Measurements from ENCODE around the gene KRTAP1-5.
"Not testable (repeated sequence)": the region's sequence is repeated elsewhere in the genome, so short reads cannot be mapped to it uniquely, and the experiment has no call there.

Gene KRTAP1-5

DNA sequence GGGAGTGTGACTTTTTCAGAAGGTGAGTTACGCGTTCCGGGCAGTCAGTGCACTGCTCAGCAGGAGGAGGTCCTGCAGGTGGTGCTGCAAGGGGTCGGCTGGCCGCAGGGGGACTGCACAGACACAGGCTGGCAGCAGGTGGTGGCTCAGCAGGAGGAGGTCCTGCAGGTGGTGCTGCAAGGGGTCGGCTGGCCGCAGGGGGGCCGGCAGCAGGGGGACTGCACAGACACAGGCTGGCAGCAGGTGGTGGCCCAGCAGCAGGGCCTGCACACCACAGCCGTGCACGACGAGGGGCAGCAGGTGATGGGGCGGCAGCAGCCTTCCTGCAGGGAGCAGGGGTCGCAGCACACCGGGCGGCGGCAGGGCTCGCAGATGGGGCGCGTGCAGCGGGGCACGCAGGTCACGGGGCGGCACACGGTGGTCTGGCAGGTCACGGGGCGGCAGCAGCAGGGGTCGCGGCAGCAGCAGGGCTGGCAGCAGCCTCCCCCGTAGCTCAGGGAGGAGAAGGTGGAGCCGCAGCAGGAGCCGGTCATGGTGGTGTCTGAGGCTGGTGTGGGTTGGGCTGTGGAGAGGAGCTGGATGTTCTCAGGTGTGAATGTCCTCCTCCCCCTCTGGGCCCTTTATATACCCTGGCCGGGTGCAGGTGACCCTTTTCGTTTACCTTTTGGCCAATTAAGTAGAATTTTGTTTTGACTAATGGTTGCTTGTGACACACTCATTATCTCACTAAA, 19.9 kb upstream of the KRTAP1-5 start, which contains the start of gene KRTAP2-1:
Gene KRTAP2-1, minus strand, starts transcription at position 582 of the 731 bp plus-strand sequence. Its CDS starts 49 bp downstream, at position 533.
- not testable (repeated sequence) for DNase-seq

DNA sequence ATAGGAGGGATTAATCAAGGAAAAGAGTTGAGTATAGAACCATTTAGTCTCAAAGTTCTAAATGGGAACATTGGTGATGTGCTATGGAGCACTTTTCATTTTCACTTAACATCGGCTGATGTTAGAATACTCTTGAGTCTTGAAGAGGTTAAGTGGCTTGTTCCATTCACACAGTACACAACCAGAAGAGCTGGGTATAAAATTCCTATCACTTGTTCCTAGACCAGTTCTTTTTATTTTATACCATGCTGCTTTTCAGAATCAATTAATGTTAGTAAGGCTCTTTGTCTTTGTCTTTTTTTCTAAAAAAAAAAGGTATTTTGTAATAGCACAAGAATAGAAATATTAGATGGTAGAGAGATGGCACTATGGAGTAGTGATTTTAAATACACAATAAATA, 15.9 kb upstream of the KRTAP1-5 start:
- no peak for DNase-seq

DNA sequence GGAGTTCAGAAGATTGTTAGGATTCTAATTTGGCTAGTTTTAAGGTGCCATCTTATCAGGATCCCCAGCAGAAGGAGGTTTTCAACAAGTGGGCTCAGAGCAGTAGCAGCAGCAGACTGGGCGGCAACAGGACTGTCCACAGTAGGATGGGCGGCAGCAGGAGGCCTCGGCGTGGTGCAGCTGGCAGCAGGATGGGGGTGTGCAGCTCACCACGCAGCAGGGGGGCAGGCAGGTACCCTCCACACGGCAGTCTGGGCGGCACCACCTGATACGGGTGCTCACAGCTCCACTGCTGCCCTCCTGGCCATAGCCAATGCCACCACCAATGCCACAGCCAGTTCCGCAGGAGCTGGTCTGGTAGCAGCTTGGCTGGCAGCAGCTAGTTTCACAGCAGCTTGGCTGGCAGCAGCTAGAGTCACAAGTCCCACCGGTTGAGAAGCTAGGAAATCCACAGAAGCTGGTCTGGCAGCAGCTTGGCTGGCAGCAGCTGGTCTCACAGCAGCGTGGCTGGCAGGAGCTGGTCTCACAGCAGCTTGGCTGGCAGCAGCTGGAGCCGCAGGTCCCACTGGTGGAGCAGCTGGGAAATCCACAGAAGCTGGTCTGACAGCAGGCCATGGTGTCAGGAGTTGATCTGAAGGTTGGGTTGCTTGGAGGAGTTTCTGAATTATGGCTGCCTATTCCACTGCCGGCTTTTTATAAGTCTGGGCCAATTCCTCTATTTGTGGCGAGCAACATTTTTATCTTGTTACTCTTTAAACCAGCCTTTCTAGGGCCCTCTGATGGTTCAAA, 14.0 kb upstream of the KRTAP1-5 start, which contains the start of gene KRTAP1-1:
Gene KRTAP1-1, minus strand, starts transcription at position 668 of the 789 bp plus-strand sequence. Its CDS starts 53 bp downstream, at position 615.
- DNase-seq: not testable (repeated sequence)

DNA sequence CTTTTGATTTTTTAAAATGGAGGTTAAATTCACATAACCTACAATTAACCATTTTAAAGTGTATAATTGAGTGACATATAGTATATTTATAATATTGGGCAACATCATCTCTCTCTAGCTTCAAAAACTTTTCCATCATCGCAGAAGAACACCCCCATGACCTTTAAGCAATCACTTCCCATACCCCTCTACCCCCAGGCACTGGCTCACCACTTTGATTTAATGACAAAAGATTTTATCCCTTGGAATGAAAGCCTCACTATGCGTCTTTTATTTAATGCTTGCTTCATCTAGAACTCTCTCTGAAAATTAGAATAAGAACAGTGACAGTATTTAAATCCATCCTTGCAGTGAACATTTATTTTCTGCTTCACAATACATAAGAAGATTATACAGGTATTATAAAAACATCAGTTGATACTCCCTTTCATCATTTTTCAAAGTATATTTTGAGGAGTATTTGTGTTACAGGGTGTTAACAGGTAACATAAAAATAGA, 10.9 kb upstream of the KRTAP1-5 start:
- no peak for DNase-seq

DNA sequence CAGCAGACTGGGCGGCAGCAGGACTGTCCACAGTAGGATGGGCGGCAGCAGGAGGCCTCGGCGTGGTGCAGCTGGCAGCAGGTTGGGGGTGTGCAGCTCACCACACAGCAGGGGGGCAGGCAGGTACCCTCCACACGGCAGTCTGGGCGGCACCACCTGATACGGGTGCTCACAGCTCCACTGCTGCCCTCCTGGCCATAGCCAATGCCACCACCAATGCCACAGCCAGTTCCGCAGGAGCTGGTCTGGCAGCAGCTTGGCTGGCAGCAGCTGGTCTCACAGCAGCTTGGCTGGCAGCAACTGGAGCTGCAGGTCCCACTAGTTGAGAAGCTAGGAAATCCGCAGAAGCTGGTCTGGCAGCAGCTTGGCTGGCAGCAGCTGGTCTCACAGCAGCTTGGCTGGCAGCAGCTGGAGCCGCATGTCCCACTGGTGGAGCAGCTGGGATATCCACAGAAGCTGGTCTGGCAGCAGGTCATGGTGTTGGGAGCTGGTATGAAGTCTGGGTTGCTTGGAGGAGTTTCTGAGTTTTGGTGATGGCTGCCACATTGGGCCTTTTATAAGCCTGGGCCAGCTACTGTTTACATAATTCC, 7.4 kb upstream of the KRTAP1-5 start, which contains the start of gene KRTAP1-3:
Gene KRTAP1-3, minus strand, starts transcription at position 529 of the 590 bp plus-strand sequence. Its CDS starts 53 bp downstream, at position 476.
- DNase-seq: not testable (repeated sequence)

DNA sequence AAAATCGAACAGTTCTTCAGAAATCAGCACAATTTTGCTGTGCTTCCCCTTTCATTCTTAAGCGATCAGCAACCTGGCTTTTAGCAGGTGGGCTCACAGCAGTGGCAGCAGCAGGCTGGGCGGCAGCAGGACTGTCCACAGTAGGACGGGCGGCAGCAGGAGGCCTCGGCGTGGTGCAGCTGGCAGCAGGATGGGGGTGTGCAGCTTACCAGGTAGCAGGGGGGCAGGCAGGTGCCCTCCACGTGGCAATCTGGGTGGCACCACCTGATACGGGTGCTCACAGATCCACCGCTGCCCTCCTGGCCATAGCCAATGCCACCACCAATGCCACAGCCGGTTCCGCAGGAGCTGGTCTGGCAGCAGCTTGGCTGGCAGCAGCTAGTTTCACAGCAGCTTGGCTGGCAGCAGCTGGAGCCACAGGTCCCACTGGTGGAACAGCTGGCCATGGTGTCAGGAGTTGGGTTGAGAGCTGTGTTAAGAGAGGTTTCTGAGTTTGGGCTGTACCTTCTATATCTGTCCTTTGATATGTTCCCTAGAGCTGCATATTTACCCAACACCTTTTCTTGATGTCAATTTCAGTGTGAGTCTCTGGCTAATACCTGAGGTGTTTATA, 2.7 kb upstream of the KRTAP1-5 start, which contains the start of gene KRTAP1-4:
Gene KRTAP1-4, minus strand, starts transcription at position 563 of the 613 bp plus-strand sequence. Its CDS starts 117 bp downstream, at position 446.
- DNase-seq: no peak

DNA sequence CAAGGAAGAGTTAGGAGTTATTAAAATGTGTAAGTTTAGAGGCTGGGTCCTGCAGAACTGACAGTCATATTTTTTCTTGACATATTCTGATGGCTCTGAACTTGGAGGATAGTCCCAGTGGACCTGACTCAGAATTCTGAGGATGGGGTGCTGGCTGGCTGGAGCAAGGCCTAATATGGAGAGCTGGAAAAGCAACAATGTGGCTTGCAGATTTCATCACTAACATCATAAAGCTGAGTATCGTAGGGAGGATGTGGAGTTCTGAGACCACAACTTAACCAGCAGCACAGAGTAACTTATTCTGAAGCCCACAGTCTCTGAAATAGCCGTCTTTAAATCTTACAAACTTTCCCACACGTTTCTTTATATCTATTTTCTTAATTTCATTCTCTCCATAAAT, 2.3 kb downstream of the KRTAP1-5 start:
- DNase-seq: no peak

DNA sequence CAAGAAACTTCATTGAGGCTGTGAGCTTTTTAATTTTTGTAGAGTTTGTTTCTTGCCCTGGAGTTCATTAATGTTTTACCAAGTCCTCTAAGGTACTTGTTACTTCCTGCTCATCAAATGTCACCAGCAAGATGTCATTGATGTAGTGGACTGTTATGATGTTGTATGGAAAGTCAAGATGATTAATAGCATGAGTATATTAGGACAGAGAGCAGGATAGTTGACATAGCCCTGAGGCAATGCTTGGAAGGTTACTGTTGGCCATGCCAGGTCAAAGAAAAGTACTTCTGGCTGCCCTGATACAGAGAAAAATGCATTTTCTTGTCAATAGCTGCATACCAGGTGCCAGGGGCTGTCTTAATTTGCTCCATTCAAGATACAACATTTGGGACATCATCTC, 6.7 kb downstream of the KRTAP1-5 start:
- no peak for DNase-seq

DNA sequence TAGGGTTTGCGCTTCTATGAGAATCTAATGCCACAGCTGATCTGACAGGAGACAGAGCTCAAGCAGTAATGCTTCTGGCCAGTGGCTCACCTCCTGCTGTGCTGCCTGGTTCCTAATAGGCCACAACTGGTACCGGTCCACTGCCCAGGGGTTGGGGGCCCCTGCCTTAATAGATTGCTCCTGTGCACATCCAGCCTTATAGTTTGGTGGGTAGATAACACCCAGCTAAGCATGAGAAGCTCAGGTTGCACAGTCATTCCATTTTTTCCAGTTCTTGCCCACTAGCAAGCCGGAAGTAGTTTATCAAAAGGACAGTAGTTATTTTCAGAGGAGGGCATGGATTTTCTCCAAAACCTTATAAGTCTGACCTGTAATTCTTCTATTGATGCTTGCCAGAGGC, 7.6 kb downstream of the KRTAP1-5 start:
- DNase-seq: no peak

DNA sequence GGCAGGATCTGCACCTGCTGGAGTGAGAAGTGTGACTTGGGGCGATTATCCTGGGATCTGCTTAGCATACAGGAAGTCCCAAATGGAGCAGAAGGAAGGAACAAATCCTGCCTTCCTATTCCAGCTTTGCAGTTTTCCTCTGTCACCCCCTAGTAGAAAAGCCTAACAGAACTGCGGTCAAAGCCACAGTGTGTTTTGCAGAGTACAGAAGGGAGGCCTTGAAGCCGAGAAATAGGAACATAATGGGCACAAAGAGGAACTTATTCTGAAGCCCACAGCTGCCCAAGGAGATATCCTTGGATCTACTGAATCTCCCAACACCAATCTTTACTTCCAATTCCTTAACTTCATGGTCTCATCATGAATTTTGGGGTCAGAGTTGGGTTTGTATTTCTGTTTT, 8.5 kb downstream of the KRTAP1-5 start:
- no peak for DNase-seq

DNA sequence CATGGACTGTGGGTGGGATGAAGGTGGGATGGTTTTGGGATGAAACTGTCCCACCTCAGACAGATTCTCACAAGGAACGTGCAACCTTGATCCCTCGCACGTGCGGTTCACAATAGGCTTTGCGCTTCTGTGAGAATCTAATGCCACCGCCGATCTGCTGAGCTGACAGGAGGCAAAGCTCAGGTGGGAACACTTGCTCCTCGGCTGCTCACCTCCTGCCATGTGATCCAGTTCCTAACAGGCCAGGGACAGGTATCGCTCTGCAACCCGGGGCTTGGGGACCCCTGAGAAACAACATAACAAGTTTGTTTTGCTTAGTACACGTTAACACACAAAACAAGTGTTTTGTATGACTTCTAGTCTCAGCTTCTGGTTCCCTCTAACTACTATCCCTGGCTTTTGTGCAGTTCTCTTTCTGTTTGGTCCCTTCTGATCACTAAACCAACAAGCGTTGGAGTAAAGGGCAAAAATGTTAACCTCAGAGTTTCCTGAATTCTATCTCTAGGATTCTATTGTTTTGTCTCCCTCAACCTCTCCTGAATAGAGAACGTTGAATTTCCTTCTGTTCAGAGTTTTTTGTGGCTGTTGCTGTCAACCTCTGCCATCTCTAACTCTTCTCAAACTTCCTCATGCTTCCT, 10.3 kb downstream of the KRTAP1-5 start:
- DNase-seq: no peak

DNA sequence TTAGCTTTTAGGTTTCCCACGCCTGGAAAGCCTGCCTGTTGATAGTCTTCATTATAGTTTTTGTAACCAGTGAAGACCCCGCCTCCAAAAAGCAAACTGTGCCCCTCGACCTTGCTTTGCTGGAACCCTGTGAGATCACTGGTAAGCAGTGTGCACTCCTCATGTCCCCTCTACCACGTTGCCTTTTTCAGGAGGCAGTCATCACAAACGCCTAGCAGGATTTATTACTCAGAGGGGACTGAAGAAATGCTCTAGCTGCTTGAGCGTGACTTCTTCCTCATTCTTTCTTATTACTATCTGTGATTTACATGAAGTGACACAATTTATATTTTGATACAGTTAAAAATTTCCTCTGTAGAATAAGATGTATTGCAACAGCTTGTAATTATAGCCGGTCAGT, 11.6 kb downstream of the KRTAP1-5 start:
- no peak for DNase-seq

DNA sequence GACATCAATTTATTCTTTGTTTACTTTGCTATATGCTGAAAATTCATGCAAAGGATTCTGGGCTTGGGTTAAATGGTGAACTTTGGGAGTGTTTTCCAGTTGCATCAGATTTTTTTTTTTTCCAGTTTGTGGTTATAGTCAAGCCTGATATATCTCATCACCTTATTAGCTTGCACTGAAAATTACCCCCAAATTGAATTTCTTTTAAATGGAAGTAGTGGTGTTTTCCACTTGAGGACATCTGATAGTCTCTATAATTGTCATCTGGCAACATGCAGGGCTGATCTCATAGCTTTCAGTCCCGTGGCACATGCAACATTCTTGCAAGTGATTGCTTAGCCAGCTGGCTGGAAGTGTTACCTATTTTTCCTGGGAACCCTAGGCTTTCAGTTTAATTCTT, 13.4 kb downstream of the KRTAP1-5 start:
- DNase-seq: no peak

DNA sequence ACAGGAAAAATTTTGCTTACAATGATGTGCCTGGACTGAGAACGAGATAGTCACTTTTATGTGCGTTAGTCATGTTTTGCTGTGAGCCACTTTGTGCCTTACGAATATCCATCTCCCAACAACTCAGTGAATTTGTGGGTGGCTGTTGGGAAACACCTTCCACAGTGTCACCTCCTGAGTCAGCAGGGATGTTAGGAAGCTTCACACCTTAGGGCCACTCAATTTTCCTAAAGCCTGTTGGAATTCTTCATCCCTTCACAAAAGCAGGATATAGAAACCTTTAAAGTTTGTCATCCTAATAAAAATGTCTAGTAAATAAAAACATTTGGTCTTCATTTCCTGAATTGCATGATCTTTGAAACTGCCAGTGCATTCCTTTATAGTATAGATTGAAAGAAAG, 13.8 kb downstream of the KRTAP1-5 start:
- no peak for DNase-seq

DNA sequence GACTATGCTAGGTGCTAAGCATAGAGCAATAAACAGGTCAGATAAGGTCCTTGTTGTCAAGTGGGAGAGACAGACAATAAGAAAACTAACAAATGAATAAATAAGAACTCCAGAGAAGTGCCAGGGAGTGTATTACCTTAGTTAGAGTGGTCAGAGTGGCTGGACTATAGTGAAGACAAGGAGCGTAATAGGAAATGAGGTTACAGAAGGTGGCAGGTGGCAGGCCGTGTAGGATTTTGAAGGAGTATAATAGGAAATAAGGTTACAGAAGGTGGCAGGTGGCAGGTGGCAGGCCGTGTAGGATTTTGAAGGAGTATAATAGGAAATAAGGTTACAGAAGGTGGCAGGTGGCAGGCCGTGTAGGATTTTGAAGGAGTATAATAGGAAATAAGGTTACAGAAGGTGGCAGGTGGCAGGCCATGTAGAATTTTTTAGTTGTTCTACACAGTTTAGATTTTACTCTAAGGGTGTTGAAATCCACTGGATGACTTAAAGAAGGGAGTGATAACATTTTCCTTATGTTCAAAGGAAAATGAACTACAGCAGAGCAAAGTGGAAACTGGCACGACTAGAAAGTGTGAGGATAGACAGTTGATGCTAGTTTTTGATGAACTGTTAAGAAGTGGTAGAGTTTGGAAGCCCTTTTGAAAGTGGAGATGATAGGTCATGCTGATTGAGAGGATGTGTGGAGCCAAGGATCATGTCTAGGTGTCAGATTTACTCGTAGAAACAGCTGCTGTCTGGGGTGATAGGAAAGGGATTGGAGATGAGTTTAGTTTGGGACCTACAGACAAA, 14.5 kb downstream of the KRTAP1-5 start:
- DNase-seq: no peak

DNA sequence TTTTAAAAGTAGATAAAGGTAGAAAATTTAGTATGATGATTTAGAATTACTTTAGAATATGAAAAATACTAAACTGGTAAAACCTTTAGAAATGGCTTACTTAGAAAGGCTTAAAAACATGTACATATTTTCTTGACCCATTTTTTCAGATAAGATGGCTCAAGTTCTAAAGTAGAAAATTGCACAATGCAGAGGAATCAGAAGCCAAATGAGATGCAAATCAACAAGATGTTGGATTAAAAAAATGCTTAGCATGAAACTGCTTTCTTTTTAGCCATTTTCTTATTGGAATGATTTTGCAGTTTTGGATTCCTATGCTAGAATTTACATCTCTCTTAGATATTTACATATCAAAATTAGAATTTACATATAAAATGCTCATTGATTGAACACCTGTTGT, 16.6 kb downstream of the KRTAP1-5 start:
- DNase-seq: no peak

DNA sequence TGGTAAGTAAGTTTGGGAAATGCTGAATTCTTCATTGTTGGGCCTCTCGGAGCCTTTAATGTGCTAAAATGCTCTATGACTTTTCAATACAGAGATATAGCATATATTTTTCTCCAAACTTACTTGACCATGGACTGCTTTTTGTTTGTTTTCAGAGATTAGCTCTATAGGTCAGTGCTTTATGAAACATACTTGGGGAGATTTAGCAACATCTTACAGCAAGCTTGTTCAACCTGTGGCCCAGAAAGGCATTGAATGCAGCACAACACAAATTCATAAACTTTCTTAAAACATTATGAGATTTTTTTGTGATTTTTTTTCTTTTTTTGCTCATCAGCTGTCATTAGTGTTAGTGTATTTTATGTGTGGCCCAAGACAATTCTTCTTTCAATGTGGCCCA, 17.1 kb downstream of the KRTAP1-5 start:
- no peak for DNase-seq

DNA sequence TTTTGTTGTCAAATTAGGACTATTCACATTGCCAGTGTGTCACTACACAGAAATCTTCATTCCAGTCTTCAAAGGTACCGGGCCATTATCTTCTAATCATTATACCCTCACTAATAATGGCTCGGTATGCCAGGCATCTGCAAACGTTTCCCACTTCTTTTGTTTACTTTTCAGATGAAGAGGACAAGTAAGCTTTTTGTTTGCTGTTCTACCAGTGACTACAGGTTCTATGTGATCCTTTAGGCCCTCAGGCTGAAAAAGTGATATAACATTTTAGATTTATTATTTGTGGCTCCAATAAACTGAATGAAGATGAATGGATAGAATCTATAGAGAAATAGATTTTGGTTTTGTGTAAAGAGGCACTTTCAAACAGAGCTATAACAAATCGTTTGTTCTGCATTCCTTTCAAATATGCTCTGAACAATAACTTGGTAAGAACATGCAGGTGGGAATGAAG, 17.7 kb downstream of the KRTAP1-5 start:
- DNase-seq: no peak

DNA sequence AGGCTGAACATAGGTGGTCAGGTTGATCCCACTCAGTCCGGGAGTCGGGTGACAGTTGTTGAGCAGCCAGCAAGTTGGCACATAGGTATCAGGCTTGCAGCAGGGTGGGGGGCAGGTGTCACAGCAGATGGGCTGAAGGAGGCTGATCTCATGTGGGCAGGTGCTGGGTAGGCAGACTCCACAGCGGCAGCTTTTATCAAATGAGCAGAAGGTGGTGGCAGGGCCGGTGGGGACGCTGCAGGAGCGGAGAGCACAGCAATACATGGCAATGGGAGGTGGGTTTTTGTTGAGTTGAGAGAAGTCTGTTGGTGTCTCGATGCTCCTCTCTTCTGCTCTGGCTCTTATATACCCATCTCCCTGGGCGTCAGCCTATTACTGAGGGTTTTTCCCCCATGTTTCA, 18.2 kb downstream of the KRTAP1-5 start, which contains the start of gene KRTAP3-1:
Gene KRTAP3-1, minus strand, starts transcription at position 318 of the 400 bp plus-strand sequence. Its CDS starts 54 bp downstream, at position 264.
- DNase-seq: no peak

DNA sequence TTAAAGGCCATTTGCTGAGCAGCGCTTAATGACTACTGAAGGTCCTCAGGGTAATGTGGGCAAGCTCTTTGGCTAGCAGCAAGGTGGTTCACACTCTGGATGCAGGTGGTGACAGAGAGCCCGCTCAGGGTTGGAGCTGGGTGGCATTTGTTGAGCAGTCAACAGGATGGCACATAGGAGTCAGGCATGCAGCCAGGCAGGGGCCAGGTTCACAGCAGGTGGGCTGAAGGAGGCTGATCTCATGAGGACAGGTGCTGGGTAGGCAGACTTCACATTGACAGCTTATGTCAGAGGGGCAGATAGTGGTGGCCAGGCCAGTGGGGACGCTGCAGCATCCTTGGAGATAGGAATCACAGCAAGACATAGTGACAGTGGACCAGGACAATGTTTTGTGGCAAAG, 22.6 kb downstream of the KRTAP1-5 start:
- DNase-seq: no peak

DNA sequence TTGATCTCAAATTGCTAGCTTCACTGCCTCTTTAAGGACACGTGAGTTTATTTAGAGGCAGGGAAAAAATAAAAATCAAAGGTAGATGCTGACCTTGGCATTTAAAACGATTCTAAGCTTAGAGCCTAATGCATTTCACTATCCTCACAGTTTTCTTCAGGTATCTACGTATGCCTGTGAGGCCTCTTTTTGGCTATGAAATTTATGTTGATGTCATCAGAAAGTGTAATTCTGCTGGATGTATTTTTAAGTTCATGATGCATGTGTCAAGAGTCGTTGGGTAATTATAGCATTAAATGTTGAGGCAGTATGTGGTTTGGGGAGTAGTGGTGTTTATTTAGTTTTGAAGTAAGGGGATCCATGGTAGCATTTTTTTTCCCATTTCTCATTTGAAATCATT, 23.1 kb downstream of the KRTAP1-5 start:
- DNase-seq: no peak
